BE2C (cell line): ENCODE results near the gene ZNRF2.

Source experiments
- DNase-seq: peaks from one replicate; pipeline ENCODE4 v3.0.0-alpha.2; 2020
- H3K27me3 ChIP-seq: fragments of 250-450 bp; sonication (Bioruptor Pico); 2 replicates; pipeline ENCODE4 v1.5.1; 2020; ENCODE audit warnings: mild to moderate bottlenecking
- H3K36me3 ChIP-seq: fragments of 250-450 bp; sonication (Bioruptor Pico); 2 replicates; pipeline ENCODE4 v1.5.1; 2020; ENCODE audit warnings: mild to moderate bottlenecking
- H3K4me1 ChIP-seq: fragments of 250-450 bp; sonication (Bioruptor Pico); 2 replicates; pipeline ENCODE4 v1.5.1; 2020
- H3K4me3 ChIP-seq: 2 replicates; pipeline ENCODE4 v1.5.1; 2011; ENCODE audit warnings: low read depth, low read length
- H3K9me3 ChIP-seq: fragments of 250-450 bp; sonication (Bioruptor Pico); 2 replicates; pipeline ENCODE4 v1.5.1; 2020
- CTCF ChIP-seq: IDR thresholded peaks from 2 replicates; pipeline ENCODE4 v1.5.1; 2012; ENCODE audit warnings: mild to moderate bottlenecking, low read depth, low read length

The ZNRF2 gene

DNA sequence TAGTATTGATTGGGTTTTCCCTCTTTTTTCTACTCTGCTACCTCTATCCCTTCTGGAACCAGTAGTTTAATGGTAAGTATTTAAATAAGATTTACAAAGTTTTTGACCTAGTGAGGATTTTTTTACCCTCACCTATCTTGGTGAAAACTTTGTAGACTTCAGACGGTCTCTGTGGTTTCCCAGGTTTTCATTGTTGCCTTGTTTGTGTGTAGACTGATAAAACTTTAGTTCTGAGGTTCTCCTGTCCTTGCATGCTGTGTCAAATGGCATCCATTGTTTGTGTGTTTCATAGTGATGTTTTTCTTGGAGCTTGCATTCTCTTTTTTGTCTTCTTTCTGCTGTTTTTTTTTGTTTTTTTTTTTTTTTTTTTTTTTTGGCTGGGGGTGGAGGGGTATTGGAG lies 22.6 kb downstream of the ZNRF2 start:
- no peaks in the 10 kb centered on the region for H3K9me3 ChIP-seq
- no peak for TF ChIP-seq CTCF
- H3K36me3 ChIP-seq, result no peaks in the 10 kb centered on the region
- H3K4me1 ChIP-seq, result no peaks in the 10 kb centered on the region
- no peak overlapping the region for H3K4me3 ChIP-seq
- no peak for DNase-seq
- H3K27me3 ChIP-seq, result no peaks in the 10 kb centered on the region

DNA sequence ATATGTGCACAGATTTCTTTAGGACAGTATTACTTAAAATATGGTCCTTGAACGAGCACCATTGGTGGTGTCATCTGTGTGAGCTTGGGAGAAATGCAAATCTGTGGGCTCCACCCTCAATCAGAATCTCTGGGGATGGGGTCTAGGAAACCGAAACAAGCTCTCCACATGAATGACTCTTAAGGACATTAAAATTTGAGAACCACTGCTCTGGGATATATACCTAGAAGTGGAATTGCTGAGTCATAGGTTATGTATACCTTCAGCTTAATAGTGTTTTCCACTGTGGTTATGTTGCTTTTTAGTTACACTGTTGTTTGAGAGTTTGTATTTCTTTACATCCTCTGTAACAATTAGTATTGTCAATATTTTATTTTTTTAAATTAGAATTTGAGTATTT lies 24.0 kb downstream of the ZNRF2 start:
- H3K4me1 ChIP-seq, result no peaks in the 10 kb centered on the region
- H3K36me3 ChIP-seq, result no peaks in the 10 kb centered on the region
- no peak for TF ChIP-seq CTCF
- H3K4me3 ChIP-seq, result no peak overlapping the region
- H3K9me3 ChIP-seq, result no peaks in the 10 kb centered on the region
- H3K27me3 ChIP-seq, result no peaks in the 10 kb centered on the region
- DNase-seq, result no peak

- Histone ChIP-seq H3K9me3 (no peaks in the 10 kb centered on the region), H3K4me1 (no peaks in the 10 kb centered on the region), H3K4me3 (no peak overlapping the region), H3K27me3 (no peaks in the 10 kb centered on the region), H3K36me3 (no peaks in the 10 kb centered on the region)
- DNase-seq, result no peak
- TF ChIP-seq CTCF, result no peak
These were observed 24.9 kb downstream of the ZNRF2 start for GRCh38 chr7:30309302-30309701.

- Histone ChIP-seq H3K36me3 (no peaks in the 10 kb centered on the region), H3K4me3 (no peak overlapping the region), H3K27me3 (no peaks in the 10 kb centered on the region), H3K9me3 (no peaks in the 10 kb centered on the region), H3K4me1 (no peaks in the 10 kb centered on the region)
- TF ChIP-seq CTCF, result no peak
- DNase-seq, result no peak
These were observed 25.5 kb downstream of the ZNRF2 start for GRCh38 chr7:30309842-30310435.

DNA sequence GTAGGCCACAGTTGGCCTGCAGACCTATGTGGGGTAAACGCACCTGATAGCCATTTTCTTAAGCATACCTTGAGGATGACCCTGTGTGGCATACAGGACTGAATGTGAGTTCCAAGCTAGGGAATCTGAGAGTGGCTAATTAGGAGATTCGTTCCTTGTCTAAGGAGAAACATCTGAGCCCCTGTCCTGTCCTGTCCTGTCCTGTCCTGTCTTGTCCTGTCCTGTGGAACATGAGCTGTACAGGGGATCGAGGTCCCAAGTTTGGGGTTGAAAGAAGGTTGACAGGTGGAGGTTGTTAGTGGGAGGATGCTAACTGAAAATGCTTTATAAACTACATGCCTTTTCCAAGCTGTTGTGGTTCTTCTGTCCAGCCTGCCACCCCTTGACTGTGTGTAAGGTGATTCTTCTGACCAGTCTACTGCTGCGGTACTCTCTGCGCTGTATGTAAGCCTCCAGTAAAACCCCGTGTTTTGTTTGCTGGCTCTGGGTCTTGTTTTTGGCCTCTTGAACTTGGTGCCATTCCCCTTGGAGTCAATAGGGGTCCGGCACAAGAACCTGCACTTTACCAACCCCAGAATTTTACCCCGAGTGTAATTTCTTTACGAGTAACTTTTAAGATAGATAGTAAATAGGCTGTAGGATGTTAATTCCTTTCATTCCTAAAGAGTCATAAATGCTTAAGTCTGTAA lies 26.4 kb downstream of the ZNRF2 start:
- TF ChIP-seq CTCF, result 0 out of 2 replicates have a peak, but pooled peaks have one; percentile 7
- no peak for DNase-seq
- Histone ChIP-seq H3K4me3 (no peak overlapping the region), H3K4me1 (no peaks in the 10 kb centered on the region), H3K27me3 (no peaks in the 10 kb centered on the region), H3K36me3 (no peaks in the 10 kb centered on the region), H3K9me3 (no peaks in the 10 kb centered on the region)

DNA sequence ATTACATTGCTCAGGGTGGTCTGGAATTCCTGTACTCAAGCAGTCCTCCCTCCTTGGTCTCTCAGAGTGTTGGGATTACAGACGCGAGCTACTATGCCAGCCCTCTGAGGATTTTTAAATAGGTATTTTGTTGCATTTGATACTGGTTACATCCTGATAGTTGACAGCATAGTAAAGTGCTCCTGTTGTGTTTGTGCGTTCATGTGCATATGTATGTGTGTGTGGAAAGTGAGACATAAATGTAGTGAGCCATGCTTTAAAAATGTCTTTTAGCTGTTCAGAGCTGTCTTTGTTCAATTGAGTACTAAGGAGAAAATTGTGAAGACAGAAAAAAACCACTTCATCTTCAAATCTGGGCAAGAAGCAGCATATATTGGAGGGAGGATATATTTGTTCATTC lies 27.8 kb downstream of the ZNRF2 start:
- no peak for DNase-seq
- H3K36me3 ChIP-seq, result no peaks in the 10 kb centered on the region
- no peaks in the 10 kb centered on the region for H3K9me3 ChIP-seq
- no peak for TF ChIP-seq CTCF
- H3K27me3 ChIP-seq, result no peaks in the 10 kb centered on the region
- H3K4me1 ChIP-seq, result no peaks in the 10 kb centered on the region
- H3K4me3 ChIP-seq, result no peak overlapping the region
